SKM-1 (cell line): ENCODE results near the gene SPOCK2.
"Not testable (repeated sequence)": the region's sequence is repeated elsewhere in the genome, so short reads cannot be mapped to it uniquely, and the experiment has no call there.

Source experiments
- DNase-seq: peaks from one replicate; lab custom pipeline; 2025; ENCODE audit not compliant: unreplicated experiment; lab: John Stamatoyannopoulos, UW

SPOCK2 gene

GRCh38 chr10:72087969-72088888, at the start of gene SPOCK2:
Gene SPOCK2, minus strand, starts transcription at chr10:72088551. Its CDS starts 223 bp downstream, at chr10:72088328.
- no peak for DNase-seq

GRCh38 chr10:72137583-72137982, 49.2 kb upstream of the SPOCK2 start:
- no peak for DNase-seq

DNA sequence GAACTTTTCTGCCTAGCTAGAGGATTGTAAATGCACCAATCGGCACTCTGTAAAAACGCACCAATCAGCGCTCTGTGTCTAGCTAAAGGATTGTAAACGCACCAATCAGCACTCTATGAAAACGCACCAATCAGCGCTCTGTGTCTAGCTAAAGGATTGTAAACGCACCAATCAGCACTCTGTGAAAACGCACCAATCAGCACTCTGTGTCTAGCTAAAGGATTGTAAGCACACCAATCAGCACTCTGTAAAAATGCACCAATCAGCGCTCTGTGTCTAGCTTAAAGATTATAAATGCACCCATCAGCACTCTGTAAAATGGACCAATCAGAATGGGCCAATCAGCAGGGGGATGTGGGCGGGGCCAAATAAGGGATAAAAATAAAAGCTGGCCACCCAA, 47.9 kb upstream of the SPOCK2 start:
- DNase-seq = not testable (repeated sequence)

- DNase-seq = no peak
These were observed 46.7 kb upstream of the SPOCK2 start for GRCh38 chr10:72134785-72135767.

DNA sequence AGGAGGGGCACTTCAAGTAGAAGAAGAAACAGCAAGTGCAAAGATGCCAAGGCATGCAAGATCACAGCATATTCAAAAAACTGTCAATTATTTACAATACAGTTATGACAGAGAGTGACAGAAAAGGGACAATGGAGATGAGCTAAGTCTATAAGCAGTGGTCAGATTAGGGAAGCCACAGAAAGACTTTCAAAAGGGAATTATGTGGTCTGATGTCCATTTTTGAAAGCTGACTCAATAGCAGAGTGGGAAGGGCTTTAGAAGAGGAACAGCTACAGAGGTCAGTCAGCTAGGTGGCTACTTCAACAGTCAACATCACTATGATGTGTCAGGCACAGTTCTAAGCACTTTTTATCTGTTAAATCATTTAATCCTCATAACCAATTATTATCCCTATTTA, 45.2 kb upstream of the SPOCK2 start:
- peak; percentile 66 for DNase-seq

DNA sequence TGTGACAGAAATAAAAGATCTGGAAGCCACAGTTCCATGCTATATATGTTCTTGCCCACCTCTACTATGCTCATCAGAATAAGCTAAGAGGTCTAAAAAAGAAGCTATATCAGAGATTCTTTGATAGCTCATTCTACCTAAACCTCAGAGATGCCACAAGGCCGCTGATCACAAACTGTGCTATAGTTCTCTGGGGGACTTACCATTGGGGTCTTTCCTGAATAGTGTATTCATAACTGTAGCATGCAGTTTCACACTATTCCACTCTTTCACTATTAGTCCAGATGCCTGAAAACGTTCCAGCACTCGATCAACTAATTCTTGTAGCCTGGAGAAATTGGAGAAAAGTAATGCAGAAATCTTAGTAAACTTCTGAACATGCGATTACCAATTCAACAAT, 44.5 kb upstream of the SPOCK2 start:
- no peak for DNase-seq

- no peak for DNase-seq
These were observed 39.2 kb upstream of the SPOCK2 start for GRCh38 chr10:72127571-72127970.

GRCh38 chr10:72126872-72127232, 38.5 kb upstream of the SPOCK2 start:
- no peak for DNase-seq

DNA sequence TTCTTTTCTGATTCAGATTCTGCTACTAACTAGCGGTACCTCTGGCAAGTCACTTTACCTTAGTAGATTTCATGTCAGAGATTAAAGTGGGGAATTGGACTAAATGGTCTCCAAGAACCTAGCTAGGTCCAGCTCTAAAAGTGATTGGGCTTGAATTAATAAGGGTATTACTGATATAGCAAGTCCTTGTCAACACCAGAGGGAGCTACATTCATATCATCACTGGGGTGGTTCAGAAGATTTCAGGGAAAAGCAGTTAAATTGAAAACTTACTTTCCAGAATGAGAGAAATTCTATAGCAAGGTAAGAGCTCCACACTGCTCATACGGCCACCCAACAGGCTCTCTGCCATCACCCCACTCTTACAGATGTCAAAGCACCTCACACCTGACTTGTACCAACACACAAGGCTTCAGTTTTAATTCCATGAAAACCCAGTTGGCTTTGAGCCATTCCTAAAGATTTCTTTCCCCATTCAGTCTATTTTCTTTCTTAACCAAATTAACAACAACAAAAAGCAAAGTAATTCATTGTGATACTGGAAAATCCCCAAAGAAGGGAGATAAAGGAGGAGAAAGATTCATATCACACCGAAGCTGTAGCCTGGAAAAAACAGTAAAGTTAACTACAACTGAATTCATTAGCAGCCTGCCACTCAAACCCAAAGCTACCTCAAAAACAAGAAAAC, 38.0 kb upstream of the SPOCK2 start:
- DNase-seq = no peak

DNA sequence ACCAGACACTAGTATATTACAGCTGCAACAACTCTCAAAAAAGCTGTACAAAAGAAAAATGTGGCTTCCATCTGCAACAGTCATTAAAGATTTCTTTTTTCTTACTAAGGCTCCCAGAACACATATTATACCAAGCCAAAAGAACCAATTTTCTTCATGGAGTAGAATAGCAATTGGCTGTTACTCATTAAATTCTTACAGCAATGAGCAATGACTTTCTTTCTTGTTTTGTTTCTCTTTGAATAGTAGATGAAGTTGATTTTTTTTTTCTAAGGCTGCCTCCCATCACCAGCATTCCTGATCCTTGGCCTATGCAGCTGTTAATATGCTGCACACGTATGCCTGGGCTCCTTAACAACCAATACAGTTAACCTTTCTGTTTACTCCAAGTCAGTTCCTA, 36.6 kb upstream of the SPOCK2 start:
- no peak for DNase-seq

- DNase-seq = no peak
These were observed 36.0 kb upstream of the SPOCK2 start for GRCh38 chr10:72124381-72124780.

DNA sequence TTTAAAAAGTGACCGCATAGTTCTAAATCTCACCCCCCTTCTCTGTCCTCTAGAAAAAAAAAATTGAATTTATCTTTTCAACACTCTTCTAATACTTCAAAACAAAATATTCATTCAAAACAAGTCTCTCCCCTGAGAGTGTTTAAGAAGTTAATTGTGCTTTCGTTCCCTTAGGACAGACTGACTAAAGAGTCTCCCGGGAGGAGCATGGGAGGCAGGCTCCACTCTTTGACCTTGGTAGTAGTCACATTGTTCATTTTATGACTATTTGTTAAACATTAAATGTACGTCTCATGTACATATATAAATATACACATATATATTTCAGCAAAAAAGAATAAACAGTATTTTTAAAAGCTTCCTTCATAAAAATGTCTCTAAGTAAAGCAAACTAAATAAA, 35.3 kb upstream of the SPOCK2 start:
- no peak for DNase-seq

GRCh38 chr10:72122221-72122620, 33.9 kb upstream of the SPOCK2 start:
- no peak for DNase-seq

- DNase-seq = no peak
These were observed 33.0 kb upstream of the SPOCK2 start for GRCh38 chr10:72121389-72121788.

DNA sequence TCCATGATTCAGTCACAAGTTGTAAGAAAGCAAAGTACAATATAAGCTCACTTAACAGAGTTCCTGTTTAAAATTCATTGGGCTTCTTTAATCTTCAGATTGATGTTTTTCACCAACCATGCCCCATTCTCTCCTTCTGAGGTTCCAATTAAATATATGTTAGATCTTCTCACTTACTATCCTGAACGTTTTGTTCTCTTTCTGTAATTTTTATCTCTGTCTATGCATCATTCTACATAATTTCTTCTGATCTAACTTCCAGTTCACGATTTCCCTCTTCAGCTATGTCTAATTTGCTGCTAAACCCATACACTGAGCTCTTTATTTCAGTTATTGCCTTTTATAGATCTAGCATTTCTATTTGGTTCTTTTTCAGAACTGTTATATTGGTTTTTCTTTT, 28.0 kb upstream of the SPOCK2 start:
- no peak for DNase-seq

- no peak for DNase-seq
These were observed 26.5 kb upstream of the SPOCK2 start for GRCh38 chr10:72114706-72115450.

DNA sequence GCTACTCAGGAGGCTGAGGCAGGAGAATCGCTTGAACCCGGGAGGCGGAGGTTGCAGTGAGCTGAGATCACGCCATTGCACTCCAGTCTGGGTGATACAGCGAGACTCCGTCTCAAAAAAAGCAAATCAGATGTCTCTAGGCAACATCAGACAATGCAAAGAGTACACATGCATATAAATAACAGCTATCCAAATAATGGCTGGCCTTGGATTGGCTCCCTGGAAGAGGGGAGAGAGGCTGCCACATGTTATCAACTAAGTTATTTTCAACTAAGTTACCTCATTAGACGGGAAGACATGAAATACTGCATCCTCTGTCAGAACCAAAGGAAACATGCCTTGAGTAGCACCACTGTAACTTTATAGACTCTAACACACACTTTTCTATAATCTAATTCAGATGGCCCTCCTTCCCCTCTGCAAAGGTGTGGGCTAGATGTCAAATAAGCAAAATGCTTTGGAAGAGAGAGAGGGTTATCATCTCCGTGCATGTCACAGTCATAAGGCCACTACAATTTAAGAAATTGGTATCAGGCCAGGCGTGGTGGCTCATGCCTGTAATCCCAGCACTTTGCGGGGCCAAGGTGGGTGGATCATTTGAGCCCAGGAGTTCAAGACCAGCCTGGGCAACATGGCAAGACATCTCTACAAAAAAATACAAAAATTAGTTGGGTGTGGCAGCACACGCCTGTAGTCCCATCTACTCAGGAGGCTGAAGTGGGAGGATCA, 22.5 kb upstream of the SPOCK2 start:
- DNase-seq = no peak

DNA sequence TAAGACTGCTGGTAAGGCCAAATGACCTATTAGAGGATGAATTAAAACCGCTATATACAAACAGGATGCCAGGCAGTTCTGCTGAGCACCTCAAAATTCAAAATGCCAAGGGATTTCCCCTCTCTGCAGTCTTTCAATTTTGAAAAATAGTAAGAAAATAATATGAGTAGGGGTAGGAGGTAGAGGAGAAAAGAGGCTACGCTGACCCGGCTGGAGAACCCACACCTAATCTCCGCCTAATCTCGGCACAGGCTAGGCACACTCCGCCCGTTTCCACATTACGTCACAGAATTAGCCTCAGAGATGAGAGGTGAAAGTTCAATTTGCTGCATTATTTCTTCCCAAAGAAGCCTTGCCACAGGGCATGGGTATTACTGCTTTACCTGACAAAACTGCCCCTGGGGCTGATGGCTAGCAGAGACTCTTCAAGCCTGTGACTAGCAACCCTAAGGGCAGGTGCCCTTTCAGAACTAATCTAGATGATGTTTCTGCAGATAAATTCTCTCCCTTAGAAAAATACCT, 21.3 kb upstream of the SPOCK2 start:
- DNase-seq = no peak

GRCh38 chr10:72108830-72109635, 20.7 kb upstream of the SPOCK2 start:
- no peak for DNase-seq
